Esophagus squamous epithelium (tissue), 5 donors: Measurements from ENCODE around the gene PPM1L. TPM values are rescaled to one million over a fixed set of nuclear protein-coding genes. Genes with fewer than 3 reads are reported as not detected.
"Not testable (repeated sequence)": the region's sequence is repeated elsewhere in the genome, so short reads cannot be mapped to it uniquely, and the experiment has no call there.

ENCODE experiments used
- DNase-seq: peaks from one replicate; lab custom pipeline; 2025; lab: John Stamatoyannopoulos, UW
- H3K27ac ChIP-seq, 4 donors: fragments of 200-600 bp; sonication (generic); one replicate each; pipeline ENCODE4 v1.5.1; 2016 to 2019; ENCODE audit warnings: mild to moderate bottlenecking in 1 of 4
- H3K27me3 ChIP-seq, 4 donors: fragments of 200-600 bp; sonication (generic); 1 replicate in 3 of 4; 2 replicates in 1 of 4; pipeline versions ENCODE4 v1.5.1 to v1.6.0; 2017 to 2021; ENCODE audit warnings: antibody characterized with exemption in 1 of 4
- H3K36me3 ChIP-seq, 3 donors: fragments of 200-600 bp; sonication (generic); one replicate each; pipeline ENCODE4 v1.5.1; 2016 to 2019
- H3K4me1 ChIP-seq, 3 donors: fragments of 200-600 bp; sonication (generic); one replicate each; pipeline ENCODE4 v1.5.1; 2017 to 2019
- H3K4me3 ChIP-seq, 4 donors: fragments of 200-600 bp; sonication (generic); 1 replicate in 3 of 4; 2 replicates in 1 of 4; pipeline ENCODE4 v1.5.1; 2016 to 2019; ENCODE audit warnings: mild to moderate bottlenecking in 2 of 4, moderate library complexity in 1 of 4
- H3K9me3 ChIP-seq, 3 donors: fragments of 200-600 bp; sonication (generic); one replicate each; pipeline ENCODE4 v1.5.1; 2016 to 2019
- CTCF ChIP-seq, 6 experiments: fragments of 450-650 bp in 4 of 6; fragments of 200-600 bp in 2 of 6; sonication (generic) in 2 of 6; IDR thresholded peaks; one replicate each; pipeline ENCODE4 v1.5.1; 2016 to 2019; ENCODE audit warnings: antibody characterized with exemption in 6 of 6, mild to moderate bottlenecking in 4 of 6, moderate library complexity in 4 of 6
- POLR2A ChIP-seq, 4 donors: fragments of 450-650 bp; IDR thresholded peaks; one replicate each; pipeline ENCODE4 v1.6.1; 2017; ENCODE audit warnings: antibody characterized with exemption in 4 of 4, mild to moderate bottlenecking in 4 of 4, moderate library complexity in 3 of 4
- WGBS, 2 donors: methylation state at CpG; one replicate each; pipeline ENCODE4 v1.1.5; 2018; 5-methylcytosine and 5-hydroxymethylcytosine counted together
- intact Hi-C: fragments of 100-400 bp; cut with DNase I; formaldehyde crosslinking; loops from one replicate; pipeline ENCODE4 v1.15.0; 2022
- total RNA-seq, 4 donors: library from RNA; depleted of rRNA; stranded (reverse); fragments of >200 nt; gene quantifications; one replicate each; pipeline ENCODE4 v1.1.0, GENCODE V29; 2016
- donor health status: DM: yes; HTN: yes; CAD: no.

PPM1L gene
- total RNA-seq, 4 donors from 2014 or later: 9.1 to 18.1 (median 12.1) TPM

DNA sequence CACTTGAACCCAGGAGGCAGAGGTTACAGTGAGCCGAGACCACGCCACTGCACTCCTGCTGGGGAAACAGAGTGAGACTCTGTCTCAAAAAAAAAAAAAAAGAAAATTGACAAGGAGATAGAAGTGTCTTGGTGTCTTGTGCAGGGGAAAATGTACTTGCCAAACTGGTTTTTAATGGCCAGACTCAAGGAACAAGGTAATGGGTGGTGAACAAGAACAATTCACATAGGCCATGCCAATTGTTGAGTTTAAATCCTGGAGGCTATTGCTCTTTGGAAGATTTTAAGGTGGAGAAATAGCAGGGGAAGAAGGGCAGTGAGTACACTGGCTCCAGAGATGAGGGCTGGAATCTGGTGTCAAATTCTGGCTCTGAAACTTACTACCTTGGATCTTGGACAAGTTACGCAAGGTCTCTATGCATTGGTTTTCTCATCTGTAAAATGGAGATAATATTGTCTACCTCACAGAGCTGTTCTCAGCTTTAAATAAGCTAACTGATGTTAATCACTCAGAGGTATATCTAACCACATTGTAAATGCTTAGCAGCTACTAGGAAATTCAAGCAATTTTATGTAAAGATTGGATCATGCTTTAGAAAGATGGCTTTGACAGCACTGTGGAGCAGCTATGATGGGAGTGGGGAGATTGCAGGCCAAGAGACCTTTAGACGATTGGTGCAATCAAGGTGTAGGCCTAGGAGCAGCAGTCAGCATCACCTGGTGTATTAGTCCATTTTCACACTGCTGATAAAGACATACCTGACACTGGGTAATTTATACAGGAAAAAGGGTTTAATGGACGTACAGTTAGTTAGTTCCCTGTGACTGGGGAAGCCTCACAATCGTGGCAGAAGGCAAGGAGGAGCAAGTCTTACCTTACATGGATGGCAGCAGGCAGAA is 270.8 kb downstream of the PPM1L start:
- intact Hi-C loops: no loop called here
- Histone ChIP-seq H3K27ac (no peak overlapping the region), H3K27me3 (no peaks in the 10 kb centered on the region), H3K36me3 (no peaks in the 10 kb centered on the region), H3K4me3 (no peak overlapping the region), H3K4me1 (peaks cover 0 to 17% (median 0%) of the 10 kb centered on the region in 3 donors), H3K9me3 (peaks cover 0 to 18% (median 9%) of the 10 kb centered on the region in 3 donors)
- TF ChIP-seq CTCF (IDR thresholded peaks at IDR 0.05): no peak
- TF ChIP-seq POLR2A (IDR thresholded peaks at IDR 0.05): no peak
- no peak for DNase-seq
- WGBS, 2 donors: 68 to 85% methylated on average over 6 of the region's 6 CpGs

- H3K9me3 ChIP-seq: peaks cover 0 to 3% (median 2%) of the 10 kb centered on the region in 3 donors
- H3K27me3 ChIP-seq: no peaks in the 10 kb centered on the region
- DNase-seq: no peak
- H3K4me1 ChIP-seq: peaks cover 0 to 17% (median 0%) of the 10 kb centered on the region in 3 donors
- no peak overlapping the region for H3K27ac ChIP-seq
- H3K4me3 ChIP-seq: no peak overlapping the region
- 68 to 77% methylated on average over 5 of the region's 5 CpGs for WGBS, 2 donors
- H3K36me3 ChIP-seq: no peaks in the 10 kb centered on the region
- TF ChIP-seq POLR2A (IDR thresholded peaks at IDR 0.05): no peak
- TF ChIP-seq CTCF (IDR thresholded peaks at IDR 0.05): no peak
- intact Hi-C loops: no loop called here
Measured at GRCh38 chr3:161028555-161029153, 272.6 kb downstream of the PPM1L start.

- H3K9me3 ChIP-seq: no peaks in the 10 kb centered on the region
- DNase-seq: no peak
- H3K4me3 ChIP-seq: no peak overlapping the region
- H3K27me3 ChIP-seq: no peaks in the 10 kb centered on the region
- H3K4me1 ChIP-seq: peaks cover 0 to 21% (median 0%) of the 10 kb centered on the region in 3 donors
- 100% methylated on average over 1 of the region's 1 CpG for WGBS, 2 donors
- intact Hi-C loops: no loop called here
- TF ChIP-seq CTCF (IDR thresholded peaks at IDR 0.05) (no peak), POLR2A (IDR thresholded peaks at IDR 0.05) (no peak)
- no peak overlapping the region for H3K27ac ChIP-seq
- no peaks in the 10 kb centered on the region for H3K36me3 ChIP-seq
Measured at GRCh38 chr3:161031134-161031533, 275.1 kb downstream of the PPM1L start.

GRCh38 chr3:161034913-161035550 is 279.0 kb downstream of the PPM1L start:
- H3K36me3 ChIP-seq, DNase-seq: not testable (repeated sequence)
- peak overlapping the region in 1 of 4 donors; percentile 30 for H3K27ac ChIP-seq

GRCh38 chr3:161035711-161036110 is 279.7 kb downstream of the PPM1L start:
- Histone ChIP-seq H3K9me3 (no peaks in the 10 kb centered on the region), H3K27ac (peak overlapping the region in 1 of 4 donors; percentile 30), H3K4me1 (peaks cover 0 to 5% (median 0%) of the 10 kb centered on the region in 3 donors), H3K4me3 (no peak overlapping the region), H3K27me3 (no peaks in the 10 kb centered on the region), H3K36me3 (no peaks in the 10 kb centered on the region)
- 56% methylated on average over 2 of the region's 2 CpGs for WGBS, 2 donors
- intact Hi-C loops: no loop called here
- no peak for TF ChIP-seq POLR2A (IDR thresholded peaks at IDR 0.05)
- TF ChIP-seq CTCF (IDR thresholded peaks at IDR 0.05): no peak
- DNase-seq: no peak

More at GRCh38 chr3:161034913-161035550, 279.0 kb downstream of the PPM1L start:
- intact Hi-C loops, H3K4me1 ChIP-seq, H3K9me3 ChIP-seq, H3K4me3 ChIP-seq, H3K27me3 ChIP-seq: not testable (repeated sequence)
- WGBS, 2 donors: 44 to 52% methylated on average over 5 of the region's 5 CpGs
